GM21447 (cell line): ENCODE measurements around the gene GPD2.

Experiments
- ATAC-seq: cut with Tn5 transposase; IDR thresholded peaks from one replicate; pipeline ENCODE4 v1.9.1; 2021; ENCODE audit not compliant: unreplicated experiment

Gene GPD2

DNA sequence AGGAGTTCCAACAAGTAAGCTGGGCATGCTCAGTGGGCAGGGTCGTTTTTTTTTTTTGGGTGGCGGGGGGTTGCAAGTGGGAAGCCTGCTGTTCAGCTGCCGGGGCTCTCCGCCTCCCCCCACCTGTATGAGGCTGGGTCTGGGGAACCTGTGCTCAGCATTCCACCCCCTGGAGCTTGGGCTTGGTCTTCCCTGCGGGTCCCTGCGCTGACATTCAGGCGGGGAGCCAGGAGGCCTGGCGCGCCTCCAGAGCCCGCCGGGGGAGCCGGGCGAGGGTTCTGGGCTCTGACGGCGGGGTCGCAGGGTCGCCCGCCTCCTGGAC is 822 bp upstream of the GPD2 start:
- ATAC-seq = peak; percentile 0

- ATAC-seq = peak; percentile 57
Observed at GRCh38 chr2:156436497-156437085, 412 bp downstream of the GPD2 start.

- ATAC-seq = peak; percentile 23
Observed at GRCh38 chr2:156437272-156437930, 1.2 kb downstream of the GPD2 start.

- no peak for ATAC-seq
Observed at GRCh38 chr2:156437931-156438410, 1.8 kb downstream of the GPD2 start.

DNA sequence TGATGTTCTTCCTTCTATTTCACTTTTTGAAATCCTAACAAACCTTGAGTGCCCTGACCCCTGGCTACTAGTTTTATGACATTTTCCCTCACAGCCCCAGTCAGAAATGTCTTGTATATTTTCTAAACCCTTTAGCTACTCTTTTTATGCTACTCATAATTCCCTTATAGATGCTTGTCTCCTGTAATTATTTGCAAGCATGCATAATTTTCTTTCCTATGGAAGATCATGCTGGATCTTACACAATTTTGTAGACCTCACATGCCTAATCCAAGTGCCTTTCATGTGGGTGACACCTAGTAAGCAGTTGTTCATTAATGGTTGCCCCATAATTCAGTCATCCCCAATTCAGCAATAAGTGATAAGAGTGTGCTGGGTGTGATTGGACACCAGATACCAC is 6.9 kb downstream of the GPD2 start:
- no peak for ATAC-seq

DNA sequence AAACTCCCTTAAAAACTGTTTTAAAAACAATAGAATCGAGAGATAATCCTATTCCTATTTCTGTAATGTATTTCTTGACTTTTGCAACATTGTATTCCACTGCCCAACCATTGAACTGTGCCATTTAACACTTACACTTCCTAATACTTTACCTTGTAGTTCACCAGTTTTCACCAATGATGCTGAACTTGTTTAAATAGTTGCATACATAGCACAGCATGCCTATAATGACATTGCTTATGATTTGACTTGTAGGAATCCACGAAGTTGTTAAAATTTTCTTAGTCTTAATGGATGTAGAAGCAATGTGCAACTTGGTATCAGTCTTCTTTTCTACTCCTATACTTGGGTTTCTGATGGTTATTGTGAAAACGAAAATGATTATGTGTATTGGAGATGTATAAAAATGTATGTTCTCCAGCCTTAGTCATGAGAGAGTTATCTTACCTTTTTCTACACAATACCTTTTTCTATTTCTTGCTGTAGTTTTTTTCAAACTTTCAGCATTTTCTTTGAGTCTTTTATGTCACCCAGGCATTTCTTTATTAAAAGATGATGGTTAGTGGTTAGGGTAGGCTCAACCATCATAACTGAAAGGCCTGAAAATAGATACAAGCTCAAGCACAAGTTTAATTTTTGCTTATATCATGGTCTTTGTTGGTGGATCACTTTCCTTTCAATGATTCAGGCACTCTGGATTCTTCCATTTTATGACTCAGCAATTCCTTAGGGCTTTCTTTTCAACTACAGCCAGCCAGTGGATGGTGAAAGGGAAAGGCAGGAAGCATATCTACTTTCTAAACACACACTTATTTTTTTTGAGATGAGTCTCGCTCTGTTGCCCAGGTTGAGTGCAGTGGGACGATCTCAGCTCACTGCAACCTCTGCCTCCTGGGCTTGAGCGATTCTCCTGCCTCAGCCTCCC is 9.4 kb downstream of the GPD2 start:
- peak; percentile 57 for ATAC-seq

DNA sequence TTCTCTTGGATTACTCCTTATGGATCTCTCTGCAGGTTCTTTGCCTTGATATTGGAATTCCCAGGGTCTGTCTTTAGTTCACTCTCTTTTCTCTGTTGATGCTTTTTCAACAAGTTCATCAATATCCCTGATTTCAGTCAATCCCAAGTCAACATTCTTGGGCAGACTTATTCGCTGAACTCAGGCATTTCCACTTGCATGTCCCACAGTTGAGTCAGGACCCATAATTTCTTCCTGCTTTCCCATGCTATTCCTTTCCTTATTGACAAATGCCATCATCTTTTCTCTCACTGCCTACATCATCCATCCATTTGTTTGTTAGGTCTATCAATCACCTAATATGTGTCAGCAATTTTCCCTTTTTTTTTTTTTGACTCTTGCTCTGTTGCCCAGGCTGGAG is 11.6 kb downstream of the GPD2 start:
- no peak for ATAC-seq

- ATAC-seq = no peak
Observed at GRCh38 chr2:156448766-156449165, 12.6 kb downstream of the GPD2 start.

DNA sequence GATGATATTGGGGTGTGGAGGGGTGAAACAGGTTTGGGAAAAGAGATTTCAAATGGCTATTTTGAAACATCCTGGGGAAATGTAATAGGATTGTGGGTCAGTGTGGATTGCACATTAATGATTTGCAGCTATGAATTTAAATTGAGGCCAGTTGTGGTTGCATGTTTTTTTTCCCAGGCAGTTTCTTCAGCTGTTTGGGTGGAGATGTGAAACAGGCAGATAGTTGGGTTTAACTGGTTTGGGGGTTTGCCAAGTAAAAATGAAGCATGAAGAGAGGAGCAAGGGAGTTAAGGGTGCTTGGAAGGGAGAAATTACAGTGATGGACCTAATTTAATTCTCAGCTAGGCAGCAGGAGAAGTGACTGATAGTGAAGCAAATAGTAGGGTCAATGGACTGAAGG is 16.8 kb downstream of the GPD2 start:
- no peak for ATAC-seq

GRCh38 chr2:156455361-156455975 is 19.3 kb downstream of the GPD2 start:
- no peak for ATAC-seq

DNA sequence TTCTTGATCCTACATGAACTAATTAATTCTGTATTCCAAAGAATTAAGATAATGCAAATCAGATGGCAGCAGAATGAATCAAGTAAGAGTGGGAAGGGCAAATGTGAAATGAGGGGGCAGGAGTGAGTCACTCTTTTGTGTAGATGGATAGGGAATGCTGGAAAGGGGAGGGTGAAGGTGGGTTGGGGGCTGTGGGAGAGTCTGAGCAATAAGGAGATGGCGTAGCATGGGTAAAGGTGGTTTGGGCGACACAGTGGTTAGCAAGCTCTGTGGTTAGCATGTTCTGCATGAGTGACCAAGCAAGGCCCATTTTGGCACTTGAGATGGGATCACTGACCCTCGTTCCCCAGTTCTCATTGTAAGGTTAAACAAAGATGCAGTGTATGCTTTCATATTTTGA is 20.4 kb downstream of the GPD2 start:
- peak; percentile 82 for ATAC-seq

GRCh38 chr2:156457523-156458517 is 21.6 kb downstream of the GPD2 start:
- no peak for ATAC-seq

DNA sequence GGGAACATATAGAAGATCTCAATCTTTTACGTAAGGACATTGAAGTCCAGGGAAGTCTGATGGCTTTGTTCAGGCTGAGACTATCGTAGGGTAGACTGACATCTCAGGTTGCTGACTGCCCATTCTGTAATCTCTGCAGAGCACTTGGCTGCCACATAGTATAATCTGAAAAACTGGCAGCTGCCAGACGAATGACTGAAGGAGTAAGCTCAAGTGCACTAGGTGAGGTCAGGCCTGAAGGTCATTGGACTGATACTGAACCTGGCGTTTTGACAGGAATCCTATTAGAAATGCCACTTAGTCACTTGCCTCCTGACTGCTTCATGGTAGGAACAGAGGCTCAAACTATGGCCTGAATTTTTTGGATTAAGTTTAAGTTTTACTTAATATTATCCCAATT is 23.5 kb downstream of the GPD2 start:
- ATAC-seq = no peak

GRCh38 chr2:156464106-156464505 is 27.9 kb downstream of the GPD2 start:
- ATAC-seq = no peak

DNA sequence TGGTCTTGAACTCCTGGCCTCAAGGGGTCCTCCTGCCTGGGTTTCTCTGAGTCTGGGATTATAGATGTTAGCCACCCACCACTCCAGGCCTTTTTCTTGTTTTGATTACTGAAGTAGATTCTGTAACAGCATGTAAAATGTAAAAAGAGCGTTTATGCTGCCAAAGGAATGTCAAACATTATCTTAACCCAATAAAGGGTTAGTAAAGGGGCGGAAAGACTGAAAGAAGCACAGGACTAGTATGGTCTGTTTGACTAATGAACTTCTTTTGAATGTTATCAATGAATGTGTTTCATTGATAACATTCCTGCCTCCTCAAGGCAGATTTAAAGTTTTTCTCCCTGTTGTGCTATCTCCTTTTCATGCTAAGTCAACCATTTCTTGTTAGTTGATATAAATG is 29.4 kb downstream of the GPD2 start:
- no peak for ATAC-seq

- no peak for ATAC-seq
Observed at GRCh38 chr2:156466739-156467405, 30.7 kb downstream of the GPD2 start.

- no peak for ATAC-seq
Observed at GRCh38 chr2:156470975-156471583, 34.9 kb downstream of the GPD2 start.

- ATAC-seq = no peak
Observed at GRCh38 chr2:156471762-156472161, 35.6 kb downstream of the GPD2 start.

DNA sequence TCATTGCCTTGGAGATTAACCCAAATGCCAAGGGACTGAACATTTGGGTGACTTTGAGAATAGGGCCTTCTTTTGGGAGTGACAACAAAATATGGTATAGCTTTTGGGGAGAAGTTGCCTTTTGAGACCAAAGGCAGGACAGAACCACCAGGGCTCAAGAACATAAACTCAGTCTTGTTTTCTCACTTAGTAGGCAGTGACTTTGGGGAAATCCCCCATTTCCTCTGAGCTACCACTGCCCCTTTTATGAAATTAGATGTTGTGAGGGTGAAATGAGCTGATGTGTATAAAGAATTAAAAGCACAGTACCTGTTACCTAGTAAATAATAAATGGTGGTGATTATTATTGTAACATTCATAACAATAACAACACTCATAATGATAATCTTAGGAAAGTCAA is 36.5 kb downstream of the GPD2 start:
- ATAC-seq = no peak
